GM18907 (cell line): Measurements from ENCODE around the gene BABAM2.
"Not testable (repeated sequence)": the region's sequence is repeated elsewhere in the genome, so short reads cannot be mapped to it uniquely, and the experiment has no call there.

Experiments used
- ATAC-seq: cut with Tn5 transposase; IDR thresholded peaks from one replicate; pipeline ENCODE4 v1.9.1; 2021; ENCODE audit warnings: mild to moderate bottlenecking, moderate library complexity; ENCODE audit not compliant: unreplicated experiment

BABAM2 gene

GRCh38 chr2:28321426-28321825 is 430.9 kb downstream of the BABAM2 start:
- ATAC-seq = no peak

- no peak for ATAC-seq
These were observed 431.5 kb downstream of the BABAM2 start for GRCh38 chr2:28322051-28322450.

- ATAC-seq = no peak
These were observed 431.9 kb downstream of the BABAM2 start for GRCh38 chr2:28322456-28322855.

GRCh38 chr2:28322981-28323396 is 432.5 kb downstream of the BABAM2 start:
- no peak for ATAC-seq

GRCh38 chr2:28325173-28325566 is 434.6 kb downstream of the BABAM2 start:
- ATAC-seq = no peak

GRCh38 chr2:28325567-28326468 is 435.3 kb downstream of the BABAM2 start:
- ATAC-seq = peak; percentile 76

- no peak for ATAC-seq
These were observed 435.9 kb downstream of the BABAM2 start for GRCh38 chr2:28326469-28326805.

GRCh38 chr2:28326881-28327505 is 436.5 kb downstream of the BABAM2 start:
- no peak for ATAC-seq

GRCh38 chr2:28327581-28327955 is 437.0 kb downstream of the BABAM2 start:
- ATAC-seq = no peak

GRCh38 chr2:28327956-28328922 is 437.7 kb downstream of the BABAM2 start:
- no peak for ATAC-seq

GRCh38 chr2:28329184-28329583 is 438.7 kb downstream of the BABAM2 start:
- ATAC-seq = no peak

- not testable (repeated sequence) for ATAC-seq
These were observed 440.2 kb downstream of the BABAM2 start for GRCh38 chr2:28330722-28331121.

GRCh38 chr2:28331797-28332196 is 441.3 kb downstream of the BABAM2 start:
- ATAC-seq = not testable (repeated sequence)

GRCh38 chr2:28332696-28333095 is 442.2 kb downstream of the BABAM2 start:
- ATAC-seq = no peak

- ATAC-seq = no peak
These were observed 443.3 kb downstream of the BABAM2 start for GRCh38 chr2:28333606-28334526.

- ATAC-seq = no peak
These were observed 444.0 kb downstream of the BABAM2 start for GRCh38 chr2:28334527-28334894.

- not testable (repeated sequence) for ATAC-seq
These were observed 444.7 kb downstream of the BABAM2 start for GRCh38 chr2:28335265-28335664.

GRCh38 chr2:28335666-28336065 is 445.1 kb downstream of the BABAM2 start:
- no peak for ATAC-seq

- no peak for ATAC-seq
These were observed 445.9 kb downstream of the BABAM2 start for GRCh38 chr2:28336264-28336980.
